Measurements from ENCODE around the gene MAP3K8.

- no peak for TF ChIP-seq POLR2AphosphoS5 (IDR thresholded peaks at IDR 0.05; ENCODE audit: low read depth, low read length)
- no peak for TF ChIP-seq POLR2A (IDR thresholded peaks at IDR 0.05; ENCODE audit: low read depth, low read length)
- no peak for TF ChIP-seq SPI1 (IDR thresholded peaks at IDR 0.05; ENCODE audit: low read depth, low read length)
These were observed 44.4 kb upstream of the MAP3K8 start for GRCh38 chr10:30389543-30389942.

Data from GM12891 (cell line).